Spleen (tissue), 11 donors: Measurements from ENCODE around the gene GSTT2B. TPM values are rescaled to one million over a fixed set of nuclear protein-coding genes. Genes with fewer than 3 reads are reported as not detected.
A peak's percentile ranks its signal among the peaks of the same experiment; 100 is the strongest.
"Not testable (repeated sequence)": the region's sequence is repeated elsewhere in the genome, so short reads cannot be mapped to it uniquely, and the experiment has no call there.

Experiments
- DNase-seq: peaks from one replicate; pipeline ENCODE4 v3.0.0-alpha.2; 2020
- H3K27ac ChIP-seq, 8 donors: fragments of 200-600 bp; sonication (generic) in 7 of 8; 1 replicate in 4 of 8; 2 replicates in 4 of 8; pipeline versions ENCODE4 v1.5.0 to v1.8.0; 2016 to 2021; ENCODE audit warnings: inconsistent platforms in 4 of 8, mild to moderate bottlenecking in 4 of 8, moderate library complexity in 1 of 8
- H3K27me3 ChIP-seq, 7 donors: fragments of 200-600 bp; sonication (generic) in 6 of 7; replicated peaks in 1 of 7; 1 replicate in 4 of 7; 2 replicates in 3 of 7; pipeline versions ENCODE4 v1.5.0 to v1.8.0; 2016 to 2021; ENCODE audit warnings: inconsistent platforms in 3 of 7, mild to moderate bottlenecking in 1 of 7
- H3K36me3 ChIP-seq, 6 donors: fragments of 200-600 bp; sonication (generic) in 5 of 6; 1 replicate in 4 of 6; 2 replicates in 2 of 6; pipeline versions ENCODE4 v1.5.0 to v1.8.0; 2016 to 2021; ENCODE audit warnings: inconsistent platforms in 2 of 6
- H3K4me1 ChIP-seq, 6 donors: fragments of 200-600 bp; sonication (generic) in 5 of 6; 1 replicate in 3 of 6; 2 replicates in 3 of 6; pipeline versions ENCODE4 v1.5.0 to v1.8.0; 2016 to 2021; ENCODE audit warnings: inconsistent platforms in 3 of 6
- H3K4me3 ChIP-seq, 8 donors: fragments of 200-600 bp; sonication (generic) in 7 of 8; 1 replicate in 4 of 8; 2 replicates in 4 of 8; pipeline versions ENCODE4 v1.5.0 to v1.8.0; 2016 to 2021; ENCODE audit warnings: inconsistent platforms in 4 of 8, mild to moderate bottlenecking in 4 of 8, moderate library complexity in 2 of 8
- H3K9me3 ChIP-seq, 8 donors: fragments of 200-600 bp; sonication (generic) in 7 of 8; 1 replicate in 4 of 8; 2 replicates in 4 of 8; pipeline versions ENCODE4 v1.5.0 to v1.8.0; 2016 to 2021; ENCODE audit warnings: inconsistent platforms in 4 of 8
- POLR2A ChIP-seq, 3 donors: fragments of 450-650 bp; IDR thresholded peaks; one replicate each; pipeline ENCODE4 v1.5.1; 2017; ENCODE audit warnings: antibody characterized with exemption in 3 of 3, mild to moderate bottlenecking in 1 of 3
- POLR2AphosphoS5 ChIP-seq, 3 donors: sonication (generic); formaldehyde crosslinking; IDR thresholded peaks; one replicate each; pipeline ENCODE4 v1.5.1; 2017; ENCODE audit warnings: antibody characterized with exemption in 3 of 3
- WGBS, 5 donors: extraction: QIAGEN DNeasy Blood & Tissue Kit in 3 of 5; methylation state at CpG; one replicate each; pipeline versions ENCODE4 v1.1.5 to v1.1.7; 2013 to 2018; 5-methylcytosine and 5-hydroxymethylcytosine counted together
- intact Hi-C: fragments of 100-400 bp; cut with DNase I; formaldehyde crosslinking; loops from one replicate; pipeline ENCODE4 v1.15.0; 2023; ENCODE audit warnings: low total_unique reads
- polyA plus RNA-seq, 3 donors: library from polyadenylated mRNA; stranded (reverse); fragments of 200-250 nt; gene quantifications; one replicate each; pipeline ENCODE4 v1.2.1, GENCODE V29; 2013
- total RNA-seq, 7 donors: library from RNA; depleted of rRNA in 3 of 7; stranded (reverse); fragments of >200 nt in 3 of 7; fragmentation: NEBNext Ultra II Directional in 4 of 7; extraction: Animal tissue kit (Norgen Biotek cat#: 25700) in 4 of 7; gene quantifications; one replicate each; pipeline versions ENCODE4 v1.1.0 to v1.2.1, GENCODE V29; 2016 to 2021
- TF ChIP-seq, protein P1 (sequence below), 11 experiments: fragments of 200-600 bp in 7 of 11; fragments of 450-650 bp in 4 of 11; sonication (generic) in 4 of 11; IDR thresholded peaks in 8 of 11; conservative IDR thresholded peaks in 3 of 11; 1 replicate in 7 of 11; 2 replicates in 4 of 11; pipeline versions ENCODE4 v1.4.0 to v1.8.0; 2016 to 2021; ENCODE audit warnings: antibody characterized with exemption in 11 of 11, inconsistent platforms in 4 of 11, mild to moderate bottlenecking in 1 of 11
- donor health status: healthy with polysubstance abuse.
- donor health status: DM: no; HTN: no; CAD: no; lungs with moderate emphysema.
- donor health status: DM: no; HTN: no; CAD: no.
- donor health status: Bipolar disorder and iron deficiency.
- donor health status: healthy.
- donor health status: DM: no; HTN: no; CAD: no.
- donor health status: DM: yes; HTN: yes; CAD: no.

Gene GSTT2B
- total and polyA plus RNA-seq, 10 donors: 2.0 to 11.6 (median 4.8) TPM

DNA sequence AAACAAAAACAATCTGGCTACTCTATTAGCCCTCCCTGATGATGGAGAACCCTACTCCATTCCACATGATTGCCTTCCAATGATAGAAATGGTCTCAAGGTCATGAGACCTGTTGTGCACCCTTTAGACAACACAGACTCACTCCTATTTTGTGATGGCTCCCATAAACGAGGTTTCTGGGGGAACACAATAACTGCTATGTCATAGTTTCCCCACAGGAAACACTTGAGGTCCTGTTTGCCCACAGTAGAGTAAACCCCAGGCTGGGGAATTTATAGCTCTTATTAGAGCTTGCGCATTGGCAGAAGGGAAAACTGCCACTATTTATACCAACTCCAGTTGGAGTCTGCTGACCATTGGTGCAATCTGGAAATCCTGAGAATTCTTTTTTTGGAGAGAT lies 38.1 kb downstream of the GSTT2B start:
- Histone ChIP-seq H3K27me3 (no peaks in the 10 kb centered on the region), H3K4me1 (peaks cover 0 to 15% (median 0%) of the 10 kb centered on the region in 6 donors), H3K27ac (peak overlapping the region in 1 of 8 donors; percentile 11), H3K36me3 (peaks cover 0 to 98% (median 15%) of the 10 kb centered on the region in 6 donors), H3K9me3 (peaks cover 0 to 27% (median 20%) of the 10 kb centered on the region in 8 donors), H3K4me3 (no peak overlapping the region)
- intact Hi-C loops: no loop called here
- no peak for DNase-seq
- WGBS, 5 donors: 18 to 48% (median 36%) methylated on average over 2 of the region's 2 CpGs
- TF ChIP-seq, protein P1, sequence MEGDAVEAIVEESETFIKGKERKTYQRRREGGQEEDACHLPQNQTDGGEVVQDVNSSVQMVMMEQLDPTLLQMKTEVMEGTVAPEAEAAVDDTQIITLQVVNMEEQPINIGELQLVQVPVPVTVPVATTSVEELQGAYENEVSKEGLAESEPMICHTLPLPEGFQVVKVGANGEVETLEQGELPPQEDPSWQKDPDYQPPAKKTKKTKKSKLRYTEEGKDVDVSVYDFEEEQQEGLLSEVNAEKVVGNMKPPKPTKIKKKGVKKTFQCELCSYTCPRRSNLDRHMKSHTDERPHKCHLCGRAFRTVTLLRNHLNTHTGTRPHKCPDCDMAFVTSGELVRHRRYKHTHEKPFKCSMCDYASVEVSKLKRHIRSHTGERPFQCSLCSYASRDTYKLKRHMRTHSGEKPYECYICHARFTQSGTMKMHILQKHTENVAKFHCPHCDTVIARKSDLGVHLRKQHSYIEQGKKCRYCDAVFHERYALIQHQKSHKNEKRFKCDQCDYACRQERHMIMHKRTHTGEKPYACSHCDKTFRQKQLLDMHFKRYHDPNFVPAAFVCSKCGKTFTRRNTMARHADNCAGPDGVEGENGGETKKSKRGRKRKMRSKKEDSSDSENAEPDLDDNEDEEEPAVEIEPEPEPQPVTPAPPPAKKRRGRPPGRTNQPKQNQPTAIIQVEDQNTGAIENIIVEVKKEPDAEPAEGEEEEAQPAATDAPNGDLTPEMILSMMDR (IDR thresholded peaks at IDR 0.05 in 8 of 11, conservative IDR thresholded peaks at IDR 0.05 in 3 of 11): no peak
- TF ChIP-seq POLR2A (IDR thresholded peaks at IDR 0.05): no peak
- TF ChIP-seq POLR2AphosphoS5 (IDR thresholded peaks at IDR 0.05): no peak

DNA sequence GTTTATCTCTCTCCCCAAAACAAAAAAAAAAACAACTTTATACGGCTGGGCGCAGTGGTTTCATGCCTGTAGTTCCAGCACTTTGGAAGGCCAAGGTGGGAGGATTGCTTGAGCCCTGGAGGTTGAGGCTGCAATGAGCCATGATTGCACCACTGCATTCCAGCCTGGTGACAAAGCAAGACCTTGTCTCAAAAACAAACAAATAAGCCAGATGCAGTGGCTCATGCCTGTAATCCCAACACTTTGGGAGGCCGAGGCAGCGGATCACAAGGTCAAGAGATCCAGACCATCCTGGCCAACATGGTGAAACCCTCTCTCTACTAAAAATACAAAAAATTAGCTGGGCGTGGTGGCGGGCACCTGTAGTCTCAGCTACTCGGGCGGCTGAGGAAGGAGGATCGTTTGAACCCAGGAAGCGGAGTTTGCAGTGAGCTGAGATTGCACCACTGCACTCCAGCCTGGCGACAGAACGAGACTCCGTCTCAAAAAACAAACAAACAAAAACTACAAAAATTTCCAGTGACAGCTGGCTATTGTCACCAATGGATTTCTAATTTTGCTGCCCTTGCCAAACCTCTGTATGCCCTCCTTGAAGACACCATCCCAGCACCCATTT lies 39.3 kb downstream of the GSTT2B start:
- H3K27me3 ChIP-seq, DNase-seq, H3K4me3 ChIP-seq, intact Hi-C loops: not testable (repeated sequence)
- peaks cover 0 to 15% (median 0%) of the 10 kb centered on the region in 6 donors for H3K4me1 ChIP-seq
- H3K9me3 ChIP-seq: peaks cover 0 to 27% (median 20%) of the 10 kb centered on the region in 8 donors
- H3K36me3 ChIP-seq: peaks cover 0 to 97% (median 15%) of the 10 kb centered on the region in 6 donors
- H3K27ac ChIP-seq: peak overlapping the region in 1 of 8 donors; percentile 23
- 86 to 92% (median 89%) methylated on average over 13 of the region's 13 CpGs for WGBS, 5 donors

DNA sequence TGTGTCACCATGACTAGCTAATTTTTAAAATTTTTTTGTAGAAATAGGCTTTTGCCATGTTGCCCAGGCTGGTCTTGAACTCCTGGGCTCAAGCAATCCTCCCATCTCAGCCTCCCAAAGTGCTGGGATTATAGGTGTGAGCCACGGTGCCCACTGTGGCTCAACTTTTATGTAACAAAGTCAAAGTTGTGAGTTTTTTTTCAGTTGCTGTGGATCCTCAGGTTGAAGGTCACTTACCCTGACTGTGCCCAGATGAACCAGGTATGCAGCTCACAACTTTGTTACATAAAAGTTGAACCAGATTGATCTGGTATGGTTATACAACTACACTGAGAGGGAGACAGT lies 40.8 kb downstream of the GSTT2B start:
- peaks cover 0 to 19% (median 2%) of the 10 kb centered on the region in 6 donors for H3K4me1 ChIP-seq
- DNase-seq, intact Hi-C loops, H3K27me3 ChIP-seq, H3K4me3 ChIP-seq: not testable (repeated sequence)
- peaks cover 0 to 15% (median 10%) of the 10 kb centered on the region in 8 donors for H3K9me3 ChIP-seq
- 73 to 94% (median 87%) methylated on average over 1 of the region's 1 CpG for WGBS, 5 donors
- H3K36me3 ChIP-seq: peaks cover 0 to 89% (median 9%) of the 10 kb centered on the region in 6 donors
- peak overlapping the region in 5 of 8 donors; percentile 43 to 62 (median 47) for H3K27ac ChIP-seq

DNA sequence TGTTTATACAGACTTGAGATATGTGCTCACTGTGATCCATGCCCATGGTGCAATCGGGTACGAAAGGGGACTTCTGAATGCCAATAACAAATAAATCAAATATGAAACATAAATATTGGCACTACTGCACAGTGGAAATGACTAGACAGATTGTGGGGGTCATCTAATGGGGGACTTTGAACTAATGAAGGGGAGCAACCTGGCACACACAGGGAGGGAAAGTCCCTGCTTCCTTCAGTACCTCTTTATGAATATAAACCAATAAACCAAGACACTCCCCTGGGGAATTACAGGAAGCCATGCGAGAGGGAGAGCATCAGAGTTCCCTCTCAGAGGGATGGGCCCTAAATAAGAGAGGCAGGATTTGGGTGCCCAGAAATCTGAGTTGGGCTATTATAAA lies 45.7 kb downstream of the GSTT2B start:
- intact Hi-C loops: no loop called here
- WGBS, 5 donors: 81 to 92% (median 85%) methylated on average over 3 of the region's 3 CpGs
- peaks cover 0 to 42% (median 0%) of the 10 kb centered on the region in 6 donors for H3K36me3 ChIP-seq
- H3K4me1 ChIP-seq: peaks cover 0 to 25% (median 19%) of the 10 kb centered on the region in 6 donors
- peak overlapping the region in 2 of 8 donors; percentile 94 to 95 for H3K27ac ChIP-seq
- H3K4me3 ChIP-seq: no peak overlapping the region
- no peaks in the 10 kb centered on the region for H3K27me3 ChIP-seq
- DNase-seq: no peak
- no peaks in the 10 kb centered on the region for H3K9me3 ChIP-seq
- TF ChIP-seq, protein P1 (IDR thresholded peaks at IDR 0.05 in 8 of 11, conservative IDR thresholded peaks at IDR 0.05 in 3 of 11): no peak
- TF ChIP-seq POLR2AphosphoS5 (IDR thresholded peaks at IDR 0.05): no peak
- TF ChIP-seq POLR2A (IDR thresholded peaks at IDR 0.05): no peak

DNA sequence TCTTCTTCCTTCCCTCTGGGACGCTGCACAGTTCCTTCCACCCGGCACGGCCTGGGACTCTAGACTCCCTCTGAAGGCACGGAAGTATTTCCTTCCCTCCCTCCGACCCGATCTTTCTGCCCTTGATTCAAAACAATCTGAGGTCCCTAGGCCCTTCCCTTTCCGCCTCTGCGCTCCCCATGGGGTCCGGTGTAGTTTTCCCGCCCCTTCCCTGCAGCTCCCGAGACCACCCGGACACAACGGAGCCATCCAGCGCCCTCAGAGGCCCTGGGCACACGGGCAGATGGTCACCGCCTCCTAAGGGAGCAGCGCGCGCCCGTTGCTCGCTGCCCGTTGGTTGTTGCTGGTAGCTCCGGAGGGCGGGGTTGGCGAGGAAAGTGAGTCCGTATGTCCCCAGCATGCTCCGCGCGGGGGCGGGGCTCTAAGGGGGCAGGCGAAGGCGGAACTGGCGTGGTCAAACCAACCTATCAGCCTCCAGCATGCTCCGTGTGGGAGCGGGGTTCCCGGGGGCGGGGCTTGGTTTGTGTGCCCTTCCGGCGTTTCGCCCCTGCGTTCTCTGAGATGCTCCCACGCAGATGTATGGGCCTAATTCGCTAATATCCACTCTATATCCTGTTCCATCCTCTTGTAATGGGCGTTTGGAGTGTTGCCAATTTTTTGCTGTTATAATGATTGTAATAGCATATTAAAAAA lies 47.2 kb downstream of the GSTT2B start:
- WGBS, 5 donors: 0 to 1% (median 0%) methylated on average over 37 to 44 of the region's 44 CpGs
- Histone ChIP-seq H3K4me3 (peak overlapping the region; percentile 35 to 80 (median 56)), H3K36me3 (peaks cover 0 to 27% (median 0%) of the 10 kb centered on the region in 6 donors), H3K27ac (peak overlapping the region; percentile 86 to 95 (median 92)), H3K9me3 (no peaks in the 10 kb centered on the region), H3K27me3 (no peaks in the 10 kb centered on the region), H3K4me1 (peaks cover 0 to 33% (median 19%) of the 10 kb centered on the region in 6 donors)
- TF ChIP-seq, protein P1 (IDR thresholded peaks at IDR 0.05 in 8 of 11, conservative IDR thresholded peaks at IDR 0.05 in 3 of 11): peak in 4 of 11 experiments; percentile 11 to 29 (median 22)
- TF ChIP-seq POLR2A (IDR thresholded peaks at IDR 0.05) (peak; percentile 69 to 90 (median 75)), POLR2AphosphoS5 (IDR thresholded peaks at IDR 0.05) (peak; percentile 98 to 99 (median 99))
- DNase-seq: peak; percentile 100
- intact Hi-C loops: no loop called here
